ENCODE measurements around the gene TXNL4A. TPM values are rescaled to one million over a fixed set of nuclear protein-coding genes. Genes with fewer than 3 reads are reported as not detected.

The TXNL4A gene
- total RNA-seq, 6 experiments from 2014 or later: 18.5 to 53.9 (median 37.8) TPM

GRCh38 chr18:80010551-80010906, 22.2 kb upstream of the TXNL4A start:
- TF ChIP-seq, protein P1, sequence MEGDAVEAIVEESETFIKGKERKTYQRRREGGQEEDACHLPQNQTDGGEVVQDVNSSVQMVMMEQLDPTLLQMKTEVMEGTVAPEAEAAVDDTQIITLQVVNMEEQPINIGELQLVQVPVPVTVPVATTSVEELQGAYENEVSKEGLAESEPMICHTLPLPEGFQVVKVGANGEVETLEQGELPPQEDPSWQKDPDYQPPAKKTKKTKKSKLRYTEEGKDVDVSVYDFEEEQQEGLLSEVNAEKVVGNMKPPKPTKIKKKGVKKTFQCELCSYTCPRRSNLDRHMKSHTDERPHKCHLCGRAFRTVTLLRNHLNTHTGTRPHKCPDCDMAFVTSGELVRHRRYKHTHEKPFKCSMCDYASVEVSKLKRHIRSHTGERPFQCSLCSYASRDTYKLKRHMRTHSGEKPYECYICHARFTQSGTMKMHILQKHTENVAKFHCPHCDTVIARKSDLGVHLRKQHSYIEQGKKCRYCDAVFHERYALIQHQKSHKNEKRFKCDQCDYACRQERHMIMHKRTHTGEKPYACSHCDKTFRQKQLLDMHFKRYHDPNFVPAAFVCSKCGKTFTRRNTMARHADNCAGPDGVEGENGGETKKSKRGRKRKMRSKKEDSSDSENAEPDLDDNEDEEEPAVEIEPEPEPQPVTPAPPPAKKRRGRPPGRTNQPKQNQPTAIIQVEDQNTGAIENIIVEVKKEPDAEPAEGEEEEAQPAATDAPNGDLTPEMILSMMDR (IDR thresholded peaks at IDR 0.05): no peak
- no peak for TF ChIP-seq POLR2A (IDR thresholded peaks at IDR 0.05)
- Histone ChIP-seq H3K4me1 (no peaks in the 10 kb centered on the region), H3K27me3 (no peaks in the 10 kb centered on the region), H3K4me3 (no peak overlapping the region), H3K27ac (no peak overlapping the region), H3K36me3 (no peaks in the 10 kb centered on the region), H3K9me3 (peaks cover 0 to 3% (median 0%) of the 10 kb centered on the region in 4 donors)
- no CpG with 5 or more reads among the region's 5 CpGs for WGBS (ENCODE audit: insufficient coverage, low coverage, low lambda C conversion rate, missing lambda C conversion rate)
- ATAC-seq (no peak), DNase-seq (no peak)
- intact Hi-C loops (cut with DNase I): no loop called here

DNA sequence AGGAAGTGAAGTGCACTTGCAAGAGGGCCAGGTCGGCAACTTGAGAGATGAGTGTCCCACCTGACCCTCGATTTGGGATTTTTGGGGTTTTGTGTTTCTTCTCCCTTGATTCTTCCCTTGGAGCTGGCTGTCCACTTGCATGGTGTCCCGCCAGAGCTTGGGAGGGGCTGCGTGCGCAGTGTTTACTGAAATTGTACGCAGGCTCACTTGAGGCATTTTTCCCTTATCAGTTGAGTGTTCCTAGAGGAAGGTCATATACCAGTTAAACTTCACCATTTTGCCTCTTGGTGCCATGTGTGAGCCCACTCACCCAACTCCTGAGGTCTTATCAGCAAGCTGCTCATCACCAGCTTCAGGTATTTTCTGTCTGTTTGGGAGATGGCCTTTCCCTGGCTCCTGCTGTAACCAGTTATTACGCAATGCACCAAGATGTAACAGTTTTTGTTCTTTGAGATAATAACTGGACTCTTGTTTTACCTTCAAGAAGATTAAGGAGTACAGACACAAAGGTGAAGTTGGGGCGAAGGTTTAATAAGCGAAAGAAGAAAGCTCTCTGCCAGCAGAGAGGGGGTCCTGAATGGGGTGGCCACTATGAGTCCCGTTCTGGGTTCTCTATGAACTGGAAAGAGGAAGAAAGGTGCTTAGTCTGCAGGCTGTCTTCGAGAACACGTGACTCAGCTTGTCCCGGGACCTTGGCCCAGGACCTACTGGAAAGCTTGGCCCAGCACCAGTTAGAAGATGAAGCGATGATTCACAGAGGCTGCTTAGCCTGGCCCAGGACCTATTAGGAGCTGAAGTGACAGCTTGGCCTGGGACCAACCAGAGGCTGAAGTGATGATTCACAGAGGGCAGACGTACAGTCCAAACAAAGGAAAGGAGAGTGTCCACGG, 21.5 kb upstream of the TXNL4A start:
- no peak overlapping the region for H3K4me3 ChIP-seq
- H3K27me3 ChIP-seq: no peaks in the 10 kb centered on the region
- WGBS (ENCODE audit: insufficient coverage, low coverage, low lambda C conversion rate, missing lambda C conversion rate): 75% methylated on average over 7 of the region's 16 CpGs
- no peaks in the 10 kb centered on the region for H3K36me3 ChIP-seq
- intact Hi-C loops (cut with DNase I): no loop called here
- H3K27ac ChIP-seq: no peak overlapping the region
- ATAC-seq (peak in 1 of 4 donors; percentile 87), DNase-seq (peak in 1 of 3 donors; percentile 55)
- H3K4me1 ChIP-seq: no peaks in the 10 kb centered on the region
- H3K9me3 ChIP-seq: peaks cover 0 to 2% (median 0%) of the 10 kb centered on the region in 4 donors
- no peak for TF ChIP-seq POLR2A (IDR thresholded peaks at IDR 0.05)
- TF ChIP-seq, protein P1 (IDR thresholded peaks at IDR 0.05): no peak

DNA sequence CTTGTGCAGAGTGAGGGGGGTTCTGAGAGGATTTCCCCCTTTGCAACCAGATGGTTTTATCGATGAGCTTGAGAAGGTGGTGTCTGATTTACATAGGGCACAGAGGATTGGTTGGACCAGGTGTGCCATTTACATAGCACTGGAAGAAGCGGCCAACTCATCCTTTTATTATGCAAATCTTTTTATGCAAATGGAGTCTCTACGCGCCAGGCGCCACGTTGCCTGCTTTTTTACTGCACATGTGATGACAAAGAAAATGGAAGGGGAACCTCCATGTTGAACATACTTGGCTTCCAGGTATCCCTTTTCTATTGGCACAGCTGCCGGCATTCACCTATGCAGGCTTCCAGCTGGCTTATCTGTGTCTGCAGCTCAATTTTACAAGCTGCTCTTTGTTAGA, 18.4 kb upstream of the TXNL4A start:
- H3K9me3 ChIP-seq: no peaks in the 10 kb centered on the region
- H3K27me3 ChIP-seq: no peaks in the 10 kb centered on the region
- no peak overlapping the region for H3K27ac ChIP-seq
- intact Hi-C loops (cut with DNase I): no loop called here
- H3K4me3 ChIP-seq: no peak overlapping the region
- no peaks in the 10 kb centered on the region for H3K36me3 ChIP-seq
- DNase-seq (no peak), ATAC-seq (no peak)
- 71% methylated on average over 7 of the region's 7 CpGs for WGBS (ENCODE audit: insufficient coverage, low coverage, low lambda C conversion rate, missing lambda C conversion rate)
- H3K4me1 ChIP-seq: no peaks in the 10 kb centered on the region
- no peak for TF ChIP-seq POLR2A (IDR thresholded peaks at IDR 0.05)
- TF ChIP-seq, protein P1 (IDR thresholded peaks at IDR 0.05): no peak

GRCh38 chr18:80004600-80005342, 16.4 kb upstream of the TXNL4A start:
- intact Hi-C loops (cut with DNase I): no loop called here
- Histone ChIP-seq H3K4me1 (no peaks in the 10 kb centered on the region), H3K27me3 (no peaks in the 10 kb centered on the region), H3K27ac (no peak overlapping the region), H3K4me3 (no peak overlapping the region), H3K36me3 (no peaks in the 10 kb centered on the region), H3K9me3 (no peaks in the 10 kb centered on the region)
- DNase-seq (no peak), ATAC-seq (no peak)
- TF ChIP-seq, protein P1 (IDR thresholded peaks at IDR 0.05): no peak
- no peak for TF ChIP-seq POLR2A (IDR thresholded peaks at IDR 0.05)
- WGBS (ENCODE audit: insufficient coverage, low coverage, low lambda C conversion rate, missing lambda C conversion rate): 70% methylated on average over 7 of the region's 12 CpGs

Data from right lobe of liver (tissue), 6 donors.